Activated CD4-positive, CD25-positive, alpha-beta regulatory T cell (primary cell): ENCODE data around the gene RALGAPB.
"Not testable (repeated sequence)": the region's sequence is repeated elsewhere in the genome, so short reads cannot be mapped to it uniquely, and the experiment has no call there.

ENCODE experiments used
- DNase-seq, 4 experiments: peaks; one replicate each; lab custom pipeline; 2025; lab: John Stamatoyannopoulos, UW

Gene RALGAPB

DNA sequence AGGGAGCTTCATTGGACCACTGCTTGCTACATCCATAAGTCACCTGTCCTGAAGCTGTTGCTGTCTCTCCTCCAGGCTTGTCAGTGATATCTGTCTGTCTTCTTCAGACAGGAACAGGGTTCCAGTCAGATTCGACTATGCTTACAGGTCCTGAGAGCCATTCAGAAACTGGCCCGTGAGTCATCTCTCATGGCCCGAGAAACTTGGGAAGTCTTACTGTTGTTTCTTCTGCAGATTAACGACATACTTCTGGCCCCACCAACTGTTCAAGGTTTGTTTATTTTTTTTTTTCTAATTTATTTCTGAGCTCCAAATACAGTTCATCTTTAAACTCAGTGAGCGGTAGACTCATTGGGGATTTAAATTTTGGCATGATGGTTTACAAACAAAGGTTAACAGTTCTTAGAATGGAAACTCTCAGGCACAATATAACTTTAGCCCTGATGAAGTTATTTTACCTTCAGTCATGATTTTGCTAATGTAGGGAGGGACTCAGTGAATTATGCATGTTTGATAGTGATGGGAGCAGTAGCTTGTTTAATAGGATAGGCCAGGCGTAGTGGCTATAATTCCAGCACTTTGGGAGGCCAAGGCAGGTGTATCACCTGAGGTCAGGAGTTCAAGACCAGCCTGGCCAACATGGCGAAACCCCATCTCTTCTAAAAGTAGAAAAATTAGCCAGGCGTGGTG is 24.7 kb downstream of the RALGAPB start:
- DNase-seq: no peak

- DNase-seq: no peak
These were observed 26.3 kb downstream of the RALGAPB start for GRCh38 chr20:38498909-38499308.

DNA sequence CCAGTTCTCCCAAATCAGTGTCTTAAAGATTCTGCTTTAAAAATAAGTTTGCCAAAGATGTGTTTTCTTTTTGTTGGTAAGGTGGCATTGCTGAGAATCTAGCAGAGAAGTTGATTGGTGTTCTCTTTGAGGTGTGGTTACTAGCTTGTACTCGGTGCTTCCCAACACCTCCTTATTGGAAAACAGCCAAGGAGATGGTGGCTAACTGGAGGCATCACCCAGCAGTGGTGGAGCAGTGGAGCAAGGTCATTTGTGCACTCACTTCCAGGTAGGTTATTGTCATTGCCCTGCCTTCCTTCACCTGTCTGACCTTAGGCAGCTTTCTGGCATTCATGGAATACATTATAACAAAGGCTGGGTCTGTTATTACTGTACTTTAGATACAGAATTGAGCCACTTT is 26.7 kb downstream of the RALGAPB start:
- DNase-seq: no peak

DNA sequence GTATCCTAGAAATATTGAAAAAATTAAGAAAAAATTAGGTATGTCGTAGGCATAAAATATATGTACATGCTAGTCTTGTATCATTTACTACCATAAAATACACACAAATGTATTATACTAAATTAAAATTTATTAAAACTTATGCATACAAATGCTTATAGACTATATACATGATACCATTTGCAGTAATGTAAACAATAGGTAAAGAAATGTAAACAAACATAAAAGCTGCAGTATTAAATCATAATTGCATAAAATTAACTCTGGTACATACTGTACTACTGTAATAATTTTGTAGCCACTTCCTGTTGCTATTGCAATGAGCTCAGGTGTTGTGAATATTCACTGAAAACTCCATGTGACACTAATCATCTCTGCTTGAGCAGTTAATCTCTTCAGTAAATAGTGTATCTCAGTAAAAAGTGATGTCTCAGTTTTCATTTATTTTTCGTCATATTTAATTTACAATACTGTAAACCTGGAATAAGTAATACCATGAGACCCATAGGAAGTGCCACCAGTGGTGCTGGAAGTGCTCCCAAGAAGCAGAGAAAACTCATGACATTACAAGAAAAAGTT is 29.3 kb downstream of the RALGAPB start:
- no peak for DNase-seq

GRCh38 chr20:38504368-38505090 is 31.9 kb downstream of the RALGAPB start:
- no peak for DNase-seq

DNA sequence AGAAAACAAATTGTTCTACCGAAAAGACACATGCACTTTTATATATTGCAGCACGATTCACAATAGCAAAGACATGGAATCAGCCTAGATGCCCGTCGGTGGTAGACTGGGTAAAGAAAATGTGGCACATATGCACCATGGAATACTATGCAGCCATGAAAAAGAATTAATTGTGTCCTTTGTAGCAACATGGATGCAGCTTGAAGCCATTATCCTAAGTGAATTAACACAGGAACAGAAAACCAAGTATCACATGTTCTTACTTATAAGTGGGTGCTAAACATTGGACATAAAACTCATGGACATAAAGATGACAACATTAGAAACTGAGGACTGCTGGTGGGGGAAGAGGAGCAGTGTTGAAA is 32.4 kb downstream of the RALGAPB start:
- no peak for DNase-seq

DNA sequence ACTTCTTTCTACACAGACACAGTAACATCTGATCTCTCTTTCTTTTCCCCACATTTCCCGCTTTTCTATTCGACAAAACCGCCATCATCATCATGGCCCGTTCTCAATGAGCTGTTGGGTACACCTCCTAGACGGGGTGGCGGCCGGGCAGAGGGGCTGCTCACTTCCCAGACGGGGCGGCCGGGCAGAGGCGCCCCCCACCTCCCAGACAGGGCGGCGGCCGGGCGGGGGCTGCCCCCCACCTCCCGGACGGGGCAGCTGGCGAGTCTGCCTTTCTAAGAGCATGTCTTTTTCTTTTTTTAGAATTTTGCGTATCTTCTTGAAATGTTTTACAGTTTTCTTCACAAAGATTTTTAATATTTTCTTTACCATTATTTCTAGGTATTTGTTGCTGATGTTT is 39.1 kb downstream of the RALGAPB start:
- not testable (repeated sequence) for DNase-seq

GRCh38 chr20:38514185-38514584 is 41.5 kb downstream of the RALGAPB start:
- no peak for DNase-seq

GRCh38 chr20:38514947-38515346 is 42.3 kb downstream of the RALGAPB start:
- no peak for DNase-seq

GRCh38 chr20:38515631-38516030 is 43.0 kb downstream of the RALGAPB start:
- DNase-seq: no peak

DNA sequence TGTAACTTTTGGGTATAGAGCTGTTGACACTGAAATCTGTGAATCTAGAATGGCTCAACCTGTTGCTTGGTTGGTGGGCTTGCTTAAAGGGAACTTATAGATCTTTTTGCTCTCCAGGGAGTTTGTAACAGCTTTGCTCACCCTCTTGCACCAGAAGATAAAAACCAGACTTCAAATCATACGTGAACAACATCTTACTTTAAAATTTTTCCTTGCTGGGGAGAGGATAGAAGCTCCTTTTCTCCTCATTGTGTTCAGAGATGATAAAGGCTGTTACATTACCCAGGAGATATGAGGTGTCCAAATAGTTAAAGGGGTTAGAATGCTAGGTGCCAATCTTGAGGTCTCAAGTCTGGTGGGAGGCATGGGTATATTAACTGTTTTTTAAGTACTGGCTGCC is 46.8 kb downstream of the RALGAPB start:
- no peak for DNase-seq

- DNase-seq: no peak
These were observed 47.6 kb downstream of the RALGAPB start for GRCh38 chr20:38520261-38520660.

DNA sequence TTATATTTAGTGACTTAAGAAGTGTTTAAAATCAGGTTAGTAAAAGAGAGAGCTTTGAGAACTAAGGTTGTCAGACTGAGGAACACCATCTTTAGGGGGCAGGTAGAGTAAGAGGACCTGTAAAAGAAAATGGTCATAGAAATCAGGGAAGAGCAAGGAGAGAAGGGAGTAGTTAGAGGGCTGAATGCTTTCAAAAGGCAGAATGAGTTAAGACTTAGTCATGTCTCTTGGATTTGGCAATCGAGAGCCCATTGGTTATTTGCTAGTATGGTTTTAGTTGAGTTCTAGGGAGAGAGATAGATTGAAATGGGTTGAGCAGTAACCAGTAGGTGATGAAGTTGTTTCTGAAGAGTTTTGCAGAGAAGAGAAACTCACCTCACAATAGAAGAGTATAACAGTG is 51.1 kb downstream of the RALGAPB start:
- no peak for DNase-seq

- no peak for DNase-seq
These were observed 55.5 kb downstream of the RALGAPB start for GRCh38 chr20:38528167-38528566.

- DNase-seq: no peak
These were observed 58.4 kb downstream of the RALGAPB start for GRCh38 chr20:38531021-38531420.

DNA sequence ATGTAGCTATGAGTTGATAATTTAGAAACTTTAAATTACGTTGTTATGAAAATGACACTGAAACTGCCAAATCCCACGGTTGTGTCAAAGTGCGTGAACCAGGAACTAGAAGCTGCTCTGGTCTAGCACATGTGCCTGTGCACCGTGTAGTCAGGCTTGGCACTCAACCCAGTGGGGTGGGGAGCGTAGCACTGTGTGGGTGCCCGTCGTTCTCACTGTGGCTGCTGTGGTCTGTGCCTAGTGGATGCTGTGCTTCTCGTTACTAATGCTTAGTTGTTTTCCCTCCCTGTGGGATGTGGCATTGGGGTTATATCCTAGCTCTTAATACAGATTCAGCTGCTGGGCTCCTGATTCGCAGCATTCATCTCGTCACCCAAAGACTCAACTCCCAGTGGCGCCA is 62.1 kb downstream of the RALGAPB start:
- DNase-seq: no peak

- no peak for DNase-seq
These were observed 63.7 kb downstream of the RALGAPB start for GRCh38 chr20:38536310-38536709.

DNA sequence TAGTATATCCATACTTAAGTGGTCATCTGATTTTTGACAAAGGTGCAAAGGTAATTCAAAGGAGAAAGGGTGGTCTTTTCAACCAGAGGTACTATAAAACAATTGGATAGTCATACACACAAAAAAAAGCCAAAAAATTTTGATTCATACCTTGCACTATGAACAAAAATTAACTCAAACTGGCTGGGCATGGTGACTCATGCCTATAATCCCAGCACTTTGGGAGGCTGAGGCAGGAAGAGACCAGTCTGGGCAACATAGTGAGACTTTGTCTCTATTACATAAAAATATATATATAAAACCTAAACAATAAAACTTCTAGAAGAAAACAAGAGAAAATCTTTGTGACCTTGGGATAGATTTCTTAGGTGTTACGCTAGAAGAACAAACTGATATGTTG is 64.5 kb downstream of the RALGAPB start:
- DNase-seq: no peak

GRCh38 chr20:38538789-38539188 is 66.1 kb downstream of the RALGAPB start:
- DNase-seq: no peak

DNA sequence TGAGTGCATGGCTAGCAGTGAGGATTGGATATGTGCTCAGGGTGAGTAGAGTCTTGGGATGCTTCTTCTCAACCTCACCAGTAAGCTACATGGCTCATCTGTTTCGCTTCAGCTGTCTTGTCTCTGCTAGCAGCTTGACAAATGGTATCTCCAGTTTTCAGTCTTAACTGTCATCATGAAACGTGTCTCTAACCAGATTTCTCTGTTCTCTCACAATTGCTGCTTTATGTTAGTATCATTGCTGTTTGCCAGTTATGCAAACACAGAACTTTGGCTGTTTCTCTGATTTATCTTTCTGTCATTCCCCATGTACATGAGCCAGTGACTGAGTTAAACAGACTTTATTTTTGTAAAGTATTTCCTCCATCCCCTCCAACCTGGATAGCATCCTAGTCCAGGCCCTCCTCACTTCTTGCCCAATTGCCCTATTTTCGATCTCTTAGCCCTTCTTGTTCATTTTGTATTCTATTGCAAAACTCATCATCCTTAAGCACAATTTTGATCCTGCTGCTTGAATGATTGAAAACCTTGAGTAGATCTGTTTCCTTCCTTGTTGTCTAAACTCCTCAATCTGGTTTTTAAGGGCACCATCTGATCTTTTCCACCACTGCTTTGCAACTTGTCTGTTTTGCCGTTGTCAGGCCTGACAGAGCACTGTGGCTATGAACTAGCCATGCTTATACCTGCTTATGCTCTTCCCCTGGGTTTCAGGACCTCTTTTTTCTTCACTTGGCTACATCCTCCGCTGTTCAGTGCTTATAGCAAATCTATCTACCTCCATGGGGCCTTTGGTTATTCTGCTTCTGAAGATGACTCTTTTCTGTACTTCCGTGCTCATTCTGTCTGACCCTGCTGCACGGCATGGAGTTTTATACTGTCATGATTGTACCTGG is 70.6 kb downstream of the RALGAPB start:
- no peak for DNase-seq

GRCh38 chr20:38545771-38546170 is 73.1 kb downstream of the RALGAPB start:
- DNase-seq: no peak

GRCh38 chr20:38547288-38548085 is 74.8 kb downstream of the RALGAPB start:
- DNase-seq: no peak
